ENCODE measurements around the gene UFSP1.

DNA sequence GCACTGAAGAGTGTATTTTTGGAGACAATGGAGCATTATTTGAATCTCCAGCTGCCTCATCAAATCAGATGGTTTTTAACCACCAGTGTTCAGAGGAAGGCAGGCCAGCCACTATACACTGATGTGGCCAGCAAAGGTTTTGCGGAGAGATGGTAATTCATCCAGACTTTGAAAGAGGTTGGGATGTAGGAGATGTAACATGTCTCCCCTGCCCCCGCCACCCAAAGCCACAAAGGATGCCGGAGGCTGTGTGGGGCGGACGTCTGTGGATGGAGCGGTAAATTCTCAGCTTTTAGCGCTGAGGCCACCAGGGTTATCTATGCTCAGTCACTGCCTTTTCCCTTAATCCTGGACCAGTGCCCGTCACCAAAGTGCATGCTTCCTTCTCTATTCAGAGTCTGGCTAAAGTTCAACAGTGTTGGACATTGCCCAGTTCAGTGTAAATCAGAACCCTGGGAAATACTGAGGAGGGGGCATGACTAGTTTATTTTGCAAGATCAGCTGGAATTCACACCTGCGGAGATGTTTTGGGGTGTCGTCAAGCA is 26.0 kb downstream of the UFSP1 start:
- no peak for TF ChIP-seq CTCF (IDR thresholded peaks at IDR 0.05; ENCODE audit: low read depth, low read length, missing input control)
- TF ChIP-seq MAX (IDR thresholded peaks at IDR 0.05), result no peak
- TF ChIP-seq TAF1 (conservative IDR thresholded peaks at IDR 0.05), result no peak
- peak; percentile 87 for TF ChIP-seq SP1 (IDR thresholded peaks at IDR 0.05)
- peak; percentile 29 for TF ChIP-seq YY1 (IDR thresholded peaks at IDR 0.05)
- TF ChIP-seq GABPA (IDR thresholded peaks at IDR 0.05 in 1 of 2, conservative IDR thresholded peaks at IDR 0.05 in 1 of 2), result no peak
- TF ChIP-seq, protein P1, sequence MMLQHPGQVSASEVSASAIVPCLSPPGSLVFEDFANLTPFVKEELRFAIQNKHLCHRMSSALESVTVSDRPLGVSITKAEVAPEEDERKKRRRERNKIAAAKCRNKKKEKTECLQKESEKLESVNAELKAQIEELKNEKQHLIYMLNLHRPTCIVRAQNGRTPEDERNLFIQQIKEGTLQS (IDR thresholded peaks at IDR 0.05), result no peak
- TF ChIP-seq, protein P2, sequence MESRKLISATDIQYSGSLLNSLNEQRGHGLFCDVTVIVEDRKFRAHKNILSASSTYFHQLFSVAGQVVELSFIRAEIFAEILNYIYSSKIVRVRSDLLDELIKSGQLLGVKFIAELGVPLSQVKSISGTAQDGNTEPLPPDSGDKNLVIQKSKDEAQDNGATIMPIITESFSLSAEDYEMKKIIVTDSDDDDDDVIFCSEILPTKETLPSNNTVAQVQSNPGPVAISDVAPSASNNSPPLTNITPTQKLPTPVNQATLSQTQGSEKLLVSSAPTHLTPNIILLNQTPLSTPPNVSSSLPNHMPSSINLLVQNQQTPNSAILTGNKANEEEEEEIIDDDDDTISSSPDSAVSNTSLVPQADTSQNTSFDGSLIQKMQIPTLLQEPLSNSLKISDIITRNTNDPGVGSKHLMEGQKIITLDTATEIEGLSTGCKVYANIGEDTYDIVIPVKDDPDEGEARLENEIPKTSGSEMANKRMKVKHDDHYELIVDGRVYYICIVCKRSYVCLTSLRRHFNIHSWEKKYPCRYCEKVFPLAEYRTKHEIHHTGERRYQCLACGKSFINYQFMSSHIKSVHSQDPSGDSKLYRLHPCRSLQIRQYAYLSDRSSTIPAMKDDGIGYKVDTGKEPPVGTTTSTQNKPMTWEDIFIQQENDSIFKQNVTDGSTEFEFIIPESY (IDR thresholded peaks at IDR 0.05), result peak; percentile 59
- TF ChIP-seq, protein P3, sequence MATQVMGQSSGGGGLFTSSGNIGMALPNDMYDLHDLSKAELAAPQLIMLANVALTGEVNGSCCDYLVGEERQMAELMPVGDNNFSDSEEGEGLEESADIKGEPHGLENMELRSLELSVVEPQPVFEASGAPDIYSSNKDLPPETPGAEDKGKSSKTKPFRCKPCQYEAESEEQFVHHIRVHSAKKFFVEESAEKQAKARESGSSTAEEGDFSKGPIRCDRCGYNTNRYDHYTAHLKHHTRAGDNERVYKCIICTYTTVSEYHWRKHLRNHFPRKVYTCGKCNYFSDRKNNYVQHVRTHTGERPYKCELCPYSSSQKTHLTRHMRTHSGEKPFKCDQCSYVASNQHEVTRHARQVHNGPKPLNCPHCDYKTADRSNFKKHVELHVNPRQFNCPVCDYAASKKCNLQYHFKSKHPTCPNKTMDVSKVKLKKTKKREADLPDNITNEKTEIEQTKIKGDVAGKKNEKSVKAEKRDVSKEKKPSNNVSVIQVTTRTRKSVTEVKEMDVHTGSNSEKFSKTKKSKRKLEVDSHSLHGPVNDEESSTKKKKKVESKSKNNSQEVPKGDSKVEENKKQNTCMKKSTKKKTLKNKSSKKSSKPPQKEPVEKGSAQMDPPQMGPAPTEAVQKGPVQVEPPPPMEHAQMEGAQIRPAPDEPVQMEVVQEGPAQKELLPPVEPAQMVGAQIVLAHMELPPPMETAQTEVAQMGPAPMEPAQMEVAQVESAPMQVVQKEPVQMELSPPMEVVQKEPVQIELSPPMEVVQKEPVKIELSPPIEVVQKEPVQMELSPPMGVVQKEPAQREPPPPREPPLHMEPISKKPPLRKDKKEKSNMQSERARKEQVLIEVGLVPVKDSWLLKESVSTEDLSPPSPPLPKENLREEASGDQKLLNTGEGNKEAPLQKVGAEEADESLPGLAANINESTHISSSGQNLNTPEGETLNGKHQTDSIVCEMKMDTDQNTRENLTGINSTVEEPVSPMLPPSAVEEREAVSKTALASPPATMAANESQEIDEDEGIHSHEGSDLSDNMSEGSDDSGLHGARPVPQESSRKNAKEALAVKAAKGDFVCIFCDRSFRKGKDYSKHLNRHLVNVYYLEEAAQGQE (IDR thresholded peaks at IDR 0.05), result peak; percentile 60
- TF ChIP-seq RAD21 (IDR thresholded peaks at IDR 0.05), result peak in 1 of 2 donors; percentile 61
